HG02759 (cell line): ENCODE measurements around the gene RAG2.

ENCODE experiments used
- ATAC-seq: cut with Tn5 transposase; IDR thresholded peaks from one replicate; pipeline ENCODE4 v1.9.1; 2021; ENCODE audit warnings: mild to moderate bottlenecking, moderate library complexity; ENCODE audit not compliant: unreplicated experiment

Gene RAG2

GRCh38 chr11:36601155-36601554 is 3.1 kb upstream of the RAG2 start:
- ATAC-seq, result no peak

DNA sequence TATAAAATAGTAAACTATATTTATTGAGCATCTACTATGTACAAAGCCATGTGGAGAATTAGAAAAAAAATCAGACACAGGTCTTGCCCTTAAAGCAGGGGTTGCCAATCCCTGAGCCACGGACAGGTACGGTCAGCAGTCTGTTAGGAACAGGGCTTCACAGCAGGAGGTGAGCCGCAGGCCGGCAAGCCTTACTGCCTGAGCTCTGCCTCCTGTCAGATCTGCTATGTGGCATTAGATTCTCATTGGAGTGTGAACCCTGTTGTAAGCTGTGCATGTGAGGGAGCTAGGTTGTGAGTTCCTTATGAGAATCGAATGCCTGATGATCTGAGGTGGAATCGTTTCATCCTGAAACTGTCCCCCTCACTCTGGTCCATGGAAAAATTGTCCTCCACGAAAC is 2.1 kb upstream of the RAG2 start:
- ATAC-seq, result no peak

DNA sequence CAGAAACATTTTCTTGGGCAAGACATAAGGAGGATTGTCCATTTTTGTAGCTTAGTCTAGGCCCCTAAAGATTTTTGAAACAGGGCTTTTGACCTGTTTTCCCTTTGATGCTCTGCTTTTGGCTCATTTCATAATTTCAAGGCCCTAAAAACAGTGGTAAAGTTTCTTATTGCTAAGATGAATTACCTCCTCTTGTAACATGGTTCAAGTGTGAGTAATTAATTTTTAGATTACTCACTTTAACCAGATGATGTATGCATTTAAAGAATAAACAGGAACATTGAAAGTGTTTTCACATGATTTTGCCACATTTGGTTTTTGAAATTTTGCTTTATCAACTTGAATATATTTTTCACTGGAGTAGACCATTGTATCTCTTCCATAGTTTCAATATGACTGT is 1.2 kb downstream of the RAG2 start:
- ATAC-seq, result no peak

DNA sequence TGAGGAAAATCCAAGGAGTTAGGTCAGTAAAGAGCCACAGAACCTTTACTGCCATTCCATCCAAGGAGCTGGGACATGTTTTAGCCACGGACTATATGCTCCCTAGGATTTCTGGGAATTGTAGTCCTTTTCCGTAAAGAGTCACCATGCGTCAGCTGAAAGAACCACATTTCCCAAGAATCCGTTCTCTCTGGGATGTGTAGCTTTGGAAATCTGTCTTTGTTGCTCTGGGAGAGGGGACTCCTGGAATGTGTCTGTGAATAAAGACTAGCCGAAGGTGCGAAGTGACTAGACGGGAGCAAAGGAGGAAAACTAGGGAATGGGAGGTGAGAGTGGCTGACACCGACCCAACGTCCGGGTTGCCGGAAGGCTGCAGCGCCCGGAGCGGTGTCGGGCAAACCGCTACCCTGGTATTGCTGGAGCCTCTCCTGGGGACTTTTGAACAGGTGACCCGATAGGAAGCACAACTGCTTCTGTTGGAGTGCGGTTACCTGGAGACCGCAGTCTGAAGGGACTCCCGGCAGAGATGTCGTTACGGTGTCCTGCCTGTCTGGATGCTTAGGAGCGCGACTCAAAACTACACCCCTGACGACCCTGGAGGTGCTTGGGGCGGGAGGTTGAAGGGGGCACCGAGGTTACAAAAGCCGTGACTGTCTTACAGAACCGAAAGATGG is 3.6 kb downstream of the RAG2 start, which contains the start of gene IFTAP:
Gene IFTAP, plus strand, starts transcription at position 187 of the 674 bp plus-strand sequence. CDS start 15,602 bp downstream, outside the sequence.
- peak; percentile 70 for ATAC-seq

- ATAC-seq, result no peak
Observed at GRCh38 chr11:36591433-36591832, 6.6 kb downstream of the RAG2 start.

- no peak for ATAC-seq
Observed at GRCh38 chr11:36590513-36590912, 7.5 kb downstream of the RAG2 start.

GRCh38 chr11:36588099-36588498 is 9.9 kb downstream of the RAG2 start:
- no peak for ATAC-seq

DNA sequence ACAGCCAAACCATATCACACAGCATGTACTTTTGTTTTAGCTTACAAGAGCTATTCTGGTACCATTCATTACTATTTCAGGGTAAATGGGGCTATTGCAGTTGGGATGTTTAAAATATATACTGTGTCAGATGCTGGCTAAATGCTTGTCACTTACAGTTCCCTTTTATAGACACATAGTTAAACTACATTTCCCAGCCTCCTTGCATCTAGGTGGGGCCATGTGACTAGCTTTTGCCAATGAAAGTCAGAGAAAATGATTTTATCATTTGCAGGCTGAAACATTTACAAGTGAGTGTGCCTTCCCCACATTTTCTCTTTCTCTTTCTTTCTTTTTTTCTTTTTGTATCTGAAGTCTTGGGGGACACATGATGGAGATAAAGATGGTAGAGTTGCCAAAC is 11.5 kb downstream of the RAG2 start:
- ATAC-seq, result no peak

DNA sequence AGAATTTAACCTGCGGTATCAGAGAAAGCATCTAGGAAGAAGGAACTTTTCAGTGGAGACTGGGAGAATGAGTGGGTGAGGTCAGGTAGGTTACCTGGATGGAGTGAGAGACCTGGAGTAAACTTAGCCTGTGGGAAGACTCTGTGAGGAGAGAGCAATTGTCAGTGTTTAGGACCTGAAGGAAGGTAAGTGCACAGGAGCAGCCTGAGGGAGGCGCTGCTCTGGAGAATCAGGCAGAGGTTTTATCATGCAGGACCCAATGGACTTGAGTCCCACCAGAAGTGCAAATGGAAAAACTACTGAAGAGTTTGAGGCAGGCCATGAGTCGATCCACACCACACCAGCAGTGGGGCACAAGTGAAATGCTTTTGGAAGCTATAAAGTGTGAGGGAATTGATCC is 14.4 kb downstream of the RAG2 start:
- no peak for ATAC-seq

GRCh38 chr11:36581536-36581935 is 16.5 kb downstream of the RAG2 start:
- no peak for ATAC-seq

DNA sequence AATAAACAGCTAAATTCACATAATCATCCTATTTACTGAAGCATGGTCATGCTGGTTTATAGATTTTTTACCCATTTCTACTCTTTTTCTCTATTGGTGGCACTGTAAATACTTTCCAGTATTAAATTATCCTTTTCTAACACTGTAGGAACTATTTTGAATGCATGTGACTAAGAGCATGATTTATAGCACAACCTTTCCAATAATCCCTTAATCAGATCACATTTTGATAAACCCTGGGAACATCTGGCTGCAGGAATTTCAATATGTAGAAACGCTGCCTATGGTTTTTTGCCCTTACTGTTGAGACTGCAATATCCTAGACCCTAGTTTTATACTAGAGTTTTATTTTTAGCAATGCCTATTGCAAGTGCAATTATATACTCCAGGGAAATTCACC is 19.6 kb downstream of the RAG2 start:
- no peak for ATAC-seq

DNA sequence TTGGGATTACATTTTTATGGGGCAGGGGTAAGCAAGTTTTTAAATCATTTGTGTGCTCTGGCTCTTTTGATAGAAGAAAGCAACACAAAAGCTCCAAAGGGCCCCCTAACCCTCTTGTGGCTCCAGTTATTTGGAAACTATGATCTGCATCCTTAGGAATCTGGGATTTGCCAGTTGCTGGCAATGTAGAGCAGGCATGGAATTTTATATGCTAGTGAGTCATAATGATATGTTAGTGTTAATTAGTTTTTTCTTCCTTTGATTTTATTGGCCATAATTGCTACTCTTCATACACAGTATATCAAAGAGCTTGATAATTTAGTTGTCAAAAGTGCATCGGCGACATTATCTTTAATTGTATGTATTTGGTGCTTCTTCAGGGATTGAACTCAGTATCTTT is 20.2 kb downstream of the RAG2 start:
- ATAC-seq, result no peak

DNA sequence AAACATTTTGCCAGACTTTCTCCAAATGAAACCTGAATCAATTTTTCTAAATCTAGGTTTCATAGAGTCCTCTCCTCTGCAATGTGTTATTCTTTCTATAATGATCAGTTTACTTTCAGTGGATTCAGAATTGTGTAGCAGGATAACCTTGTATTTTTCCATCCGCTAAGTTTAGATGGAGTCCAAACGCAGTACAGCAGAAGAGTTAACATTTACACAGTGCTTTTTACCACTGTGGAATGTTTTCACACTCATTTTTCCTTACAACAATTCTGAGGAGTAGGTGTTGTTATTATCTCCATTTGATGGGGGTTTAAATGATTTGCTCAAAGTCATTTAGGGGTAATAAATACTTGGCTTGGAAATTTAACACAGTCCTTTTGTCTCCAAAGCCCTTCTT is 20.7 kb downstream of the RAG2 start:
- no peak for ATAC-seq

GRCh38 chr11:36574486-36574885 is 23.6 kb downstream of the RAG2 start:
- ATAC-seq, result no peak

- ATAC-seq, result no peak
Observed at GRCh38 chr11:36569095-36569494, 28.9 kb downstream of the RAG2 start.

DNA sequence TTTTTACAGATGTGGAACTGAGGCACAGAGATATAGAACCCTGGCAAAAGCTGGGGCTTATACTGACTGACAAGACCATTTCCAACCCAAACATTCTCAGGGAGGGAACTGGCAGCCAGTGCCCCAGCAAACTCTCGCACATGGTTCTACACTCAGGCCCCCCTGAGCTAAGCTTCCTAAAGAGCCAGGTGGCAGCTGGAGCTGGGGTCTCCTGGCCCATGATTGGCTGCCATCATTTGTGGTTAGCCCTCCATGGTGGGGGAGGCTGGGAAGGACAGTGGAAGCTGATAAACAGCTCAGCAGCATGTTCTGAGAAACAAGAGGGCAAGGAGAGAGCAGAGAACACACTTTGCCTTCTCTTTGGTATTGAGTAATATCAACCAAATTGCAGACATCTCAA is 30.3 kb downstream of the RAG2 start, which contains the start of gene RAG1:
Gene RAG1, plus strand, starts transcription at position 314 of the 400 bp plus-strand sequence. CDS start 5,298 bp downstream, outside the sequence.
- no peak for ATAC-seq

DNA sequence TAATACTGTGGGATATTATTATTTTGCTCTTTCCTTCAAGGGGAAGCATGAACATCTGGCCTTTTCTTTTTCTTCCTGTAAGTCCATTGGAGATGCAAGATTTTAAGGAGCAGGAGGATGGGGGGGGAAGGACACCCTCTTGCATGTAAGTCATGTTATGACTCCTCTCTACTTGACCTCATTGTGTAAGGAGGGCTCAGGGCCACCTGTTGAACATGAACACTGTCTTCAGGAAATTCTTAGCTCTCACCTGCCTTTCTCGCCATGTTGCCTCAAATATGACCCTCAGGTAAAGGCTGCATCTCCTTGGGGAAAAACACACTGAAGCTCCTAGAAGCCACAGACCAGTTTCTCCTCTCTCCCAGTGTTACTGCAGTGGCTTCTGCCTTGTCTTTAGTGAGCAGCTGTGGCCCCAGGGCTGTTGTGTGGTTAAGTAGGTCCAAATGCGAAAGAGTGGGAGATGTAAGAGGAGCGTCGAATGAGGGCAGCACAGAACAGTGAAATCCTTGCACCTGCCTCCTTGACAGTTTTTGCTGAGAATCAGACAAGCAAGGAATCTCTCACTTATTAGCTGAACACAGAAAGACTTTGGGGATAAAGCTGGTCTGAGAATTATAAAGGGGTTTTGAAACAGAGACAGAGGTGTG is 31.5 kb downstream of the RAG2 start:
- no peak for ATAC-seq

GRCh38 chr11:36565031-36565610 is 32.9 kb downstream of the RAG2 start:
- no peak for ATAC-seq

DNA sequence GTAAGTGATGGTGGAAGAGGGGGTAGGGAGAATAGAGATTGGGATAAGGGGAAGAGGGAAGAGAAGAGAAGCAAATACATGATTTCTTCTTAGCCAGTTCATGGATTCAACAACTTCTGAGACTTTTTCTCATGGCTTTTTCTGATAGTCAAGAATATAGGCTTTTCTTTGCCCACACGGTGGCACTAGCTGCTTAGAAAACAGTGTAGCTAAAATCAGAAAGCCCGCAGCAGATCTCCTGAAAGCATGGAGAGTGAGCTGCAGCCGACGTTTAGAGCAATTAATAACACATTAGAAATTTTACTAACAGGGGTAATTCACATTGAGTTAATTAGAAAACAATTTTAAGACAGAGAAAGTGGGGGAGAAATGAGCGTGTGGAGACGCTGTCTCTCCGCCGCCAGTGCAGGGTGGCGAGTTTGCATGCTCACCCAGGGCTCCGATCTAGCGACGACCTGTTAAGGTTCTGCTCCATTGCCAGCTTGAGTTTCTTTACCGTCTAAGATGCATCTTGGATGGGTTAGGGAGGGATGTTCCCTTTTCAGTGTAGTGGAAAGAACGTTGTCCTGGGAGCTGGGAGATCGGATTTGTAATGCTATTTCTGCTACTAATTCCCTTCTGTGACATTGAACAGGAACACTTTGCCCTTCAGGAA is 33.5 kb downstream of the RAG2 start:
- peak; percentile 70 for ATAC-seq

DNA sequence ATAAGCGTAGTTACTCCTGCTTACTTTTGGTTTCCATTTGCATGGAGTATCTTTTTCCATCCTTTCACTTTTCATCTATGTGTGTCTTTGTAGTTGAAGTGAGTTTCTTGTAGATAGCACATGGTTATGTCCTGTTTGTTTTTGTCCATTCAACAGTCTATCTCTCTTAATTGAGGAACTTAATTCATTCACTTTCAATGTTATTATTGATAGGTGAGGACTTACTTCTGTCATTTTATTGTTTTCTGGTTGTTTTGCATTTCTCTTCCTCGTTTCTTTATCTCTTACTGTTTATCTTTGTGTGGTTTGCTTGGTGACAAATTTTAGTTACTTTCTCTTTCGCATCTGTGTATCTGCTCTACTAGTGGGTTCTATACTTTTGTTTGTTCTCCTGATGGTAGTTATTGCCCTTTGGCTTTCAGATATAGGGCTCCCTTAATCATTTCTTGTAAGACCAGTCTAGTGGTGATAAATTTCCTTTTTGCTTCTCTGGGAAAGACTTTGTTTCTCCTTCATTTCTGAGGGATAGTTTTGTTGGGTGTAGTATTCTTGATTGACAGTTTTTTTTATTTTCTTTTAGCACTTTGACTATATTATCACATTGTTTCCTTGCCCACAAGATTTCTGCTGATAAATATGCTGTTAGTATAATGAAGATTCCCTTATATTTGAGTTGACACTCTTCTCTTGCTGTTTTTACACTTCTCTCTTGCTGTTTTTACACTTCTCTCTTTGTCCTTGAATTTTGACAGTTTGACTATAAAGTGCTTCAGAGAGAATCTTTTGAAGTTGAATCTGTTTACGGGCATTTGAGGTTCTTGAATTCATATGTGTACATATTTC is 39.2 kb downstream of the RAG2 start:
- peak; percentile 90 for ATAC-seq

- ATAC-seq, result no peak
Observed at GRCh38 chr11:36557991-36558390, 40.0 kb downstream of the RAG2 start.
